Neuronal stem cell (in vitro differentiated cells): ENCODE measurements around the gene ATIC.

Experiments used
- DNase-seq: peaks from one replicate; pipeline ENCODE4 v3.0.0-alpha.2; 2013; ENCODE audit warnings: low spot score
- H2AFZ ChIP-seq: one replicate; pipeline ENCODE4 v1.6.1; 2013; ENCODE audit warnings: mild to moderate bottlenecking, low read length, inconsistent platforms
- H2AK5ac ChIP-seq: 2 replicates; pipeline ENCODE4 v1.6.1; 2013; ENCODE audit warnings: low read depth, mild to moderate bottlenecking, inconsistent platforms, low read length, moderate library complexity, mixed read lengths
- H2BK120ac ChIP-seq: 2 replicates; pipeline ENCODE4 v1.6.1; 2013; ENCODE audit warnings: low read depth, mild to moderate bottlenecking, inconsistent platforms, low read length, moderate library complexity, mixed read lengths
- H2BK12ac ChIP-seq: one replicate; pipeline ENCODE4 v1.6.1; 2013; ENCODE audit warnings: low read length, inconsistent platforms
- H2BK15ac ChIP-seq: 2 replicates; pipeline ENCODE4 v1.6.1; 2013; ENCODE audit warnings: mild to moderate bottlenecking, low read length, inconsistent platforms, mixed read lengths
- H2BK5ac ChIP-seq: one replicate; pipeline ENCODE4 v1.6.1; 2013; ENCODE audit warnings: inconsistent platforms, mild to moderate bottlenecking, low read length, moderate library complexity
- H3K14ac ChIP-seq: one replicate; pipeline ENCODE4 v1.6.1; 2013; ENCODE audit warnings: low read length, inconsistent platforms
- H3K18ac ChIP-seq: 2 replicates; pipeline ENCODE4 v1.6.1; 2013; ENCODE audit warnings: low read length, inconsistent platforms
- H3K23ac ChIP-seq: 2 replicates; pipeline ENCODE4 v1.6.1; 2013; ENCODE audit warnings: low read depth, mild to moderate bottlenecking, mixed read lengths, low read length, inconsistent platforms; ENCODE audit not compliant: poor library complexity
- H3K27ac ChIP-seq: replicated peaks from 3 replicates; pipeline ENCODE4 v1.5.1; 2013; ENCODE audit warnings: low read length, inconsistent platforms
- H3K27me3 ChIP-seq, 3 experiments: 2 replicates each; pipeline ENCODE4 v1.6.1; 2013; ENCODE audit warnings: low read length in 3 of 3, mild to moderate bottlenecking in 2 of 3, inconsistent platforms in 1 of 3, low read depth in 1 of 3, mixed read lengths in 1 of 3, moderate library complexity in 1 of 3; ENCODE audit not compliant: control insufficient read depth in 3 of 3, insufficient read depth in 3 of 3
- H3K36me3 ChIP-seq, 2 donors: replicated peaks in 1 of 2; 2 replicates each; pipeline ENCODE4 v1.6.1; 2013; ENCODE audit warnings: low read length in 2 of 2; ENCODE audit not compliant: control insufficient read depth in 2 of 2, insufficient read depth in 2 of 2
- H3K4ac ChIP-seq: 2 replicates; pipeline ENCODE4 v1.6.1; 2013; ENCODE audit warnings: inconsistent platforms, mild to moderate bottlenecking, low read length, moderate library complexity
- H3K4me1 ChIP-seq, 2 donors: 1 replicate in 1 of 2; 2 replicates in 1 of 2; pipeline ENCODE4 v1.6.1; 2013; ENCODE audit warnings: low read length in 2 of 2, low read depth in 1 of 2; ENCODE audit not compliant: control insufficient read depth in 2 of 2, insufficient read depth in 1 of 2
- H3K4me2 ChIP-seq: one replicate; pipeline ENCODE4 v1.6.1; 2013; ENCODE audit warnings: mild to moderate bottlenecking, low read length, inconsistent platforms; ENCODE audit not compliant: insufficient read depth, poor library complexity, severe bottlenecking
- H3K4me3 ChIP-seq, 2 donors: 2 replicates each; pipeline ENCODE4 v1.5.1; 2013; ENCODE audit warnings: low read length in 2 of 2, mild to moderate bottlenecking in 2 of 2, inconsistent platforms in 1 of 2, moderate library complexity in 1 of 2
- H3K79me1 ChIP-seq: one replicate; pipeline ENCODE4 v1.6.1; 2013; ENCODE audit warnings: low read depth, mild to moderate bottlenecking, inconsistent platforms, low read length, moderate library complexity
- H3K9ac ChIP-seq: one replicate; pipeline ENCODE4 v1.6.1; 2013; ENCODE audit warnings: mild to moderate bottlenecking, low read depth, low read length, inconsistent platforms; ENCODE audit not compliant: poor library complexity
- H3K9me3 ChIP-seq, 2 donors: replicated peaks in 1 of 2; 2 replicates each; pipeline versions ENCODE3 to v1.6.1; 2013; ENCODE audit warnings: low read length in 2 of 2, mild to moderate bottlenecking in 2 of 2, inconsistent platforms in 1 of 2, low read depth in 1 of 2, mixed read lengths in 1 of 2, moderate library complexity in 1 of 2; ENCODE audit not compliant: control insufficient read depth in 2 of 2, insufficient read depth in 1 of 2
- H4K8ac ChIP-seq: one replicate; pipeline ENCODE4 v1.6.1; 2013; ENCODE audit warnings: low read depth, mild to moderate bottlenecking, inconsistent platforms, low read length, moderate library complexity
- H4K91ac ChIP-seq: one replicate; pipeline ENCODE4 v1.6.1; 2013; ENCODE audit warnings: low read length, low read depth, mild to moderate bottlenecking, inconsistent platforms; ENCODE audit not compliant: poor library complexity
- WGBS, 2 donors: extraction: QIAGEN DNeasy Blood & Tissue Kit; methylation state at CpG; one replicate each; pipeline ENCODE4 v1.1.7; 2013; ENCODE audit warnings: missing lambda C conversion rate in 2 of 2, mixed read lengths in 1 of 2; ENCODE audit not compliant: insufficient read length in 2 of 2, insufficient replicate concordance in 1 of 2; ENCODE audit errors: extremely low coverage in 2 of 2; 5-methylcytosine and 5-hydroxymethylcytosine counted together

The ATIC gene

GRCh38 chr2:215364157-215365155, 52.6 kb downstream of the ATIC start:
- H3K4me3 ChIP-seq, result no peak overlapping the region
- H3K27ac ChIP-seq, result no peak overlapping the region
- H3K36me3 ChIP-seq, result peaks cover 19 to 88% of the 10 kb centered on the region in 2 donors
- H3K23ac ChIP-seq, result no peak overlapping the region
- no peak overlapping the region for H4K91ac ChIP-seq
- no CpG with 5 or more reads among the region's 10 CpGs for WGBS, 2 donors
- H2BK120ac ChIP-seq, result no peak overlapping the region
- H2BK12ac ChIP-seq, result no peak overlapping the region
- H2BK5ac ChIP-seq, result no peak overlapping the region
- H2AFZ ChIP-seq, result no peak overlapping the region
- no peak overlapping the region for H2AK5ac ChIP-seq
- no peak for DNase-seq
- H3K9me3 ChIP-seq, result no peaks in the 10 kb centered on the region
- no peaks in the 10 kb centered on the region for H3K4me1 ChIP-seq
- no peak overlapping the region for H3K4me2 ChIP-seq
- peaks cover 4% of the 10 kb centered on the region for H3K79me1 ChIP-seq
- H3K14ac ChIP-seq, result no peak overlapping the region
- no peaks in the 10 kb centered on the region for H3K27me3 ChIP-seq
- H4K8ac ChIP-seq, result no peak overlapping the region
- no peak overlapping the region for H3K4ac ChIP-seq
- H2BK15ac ChIP-seq, result no peak overlapping the region
- no peak overlapping the region for H3K9ac ChIP-seq
- no peak overlapping the region for H3K18ac ChIP-seq

- Histone ChIP-seq H2AFZ (no peak overlapping the region), H2BK12ac (no peak overlapping the region), H3K4me3 (no peak overlapping the region), H2BK15ac (no peak overlapping the region), H3K23ac (no peak overlapping the region), H2BK5ac (no peak overlapping the region), H3K36me3 (peaks cover 21 to 94% of the 10 kb centered on the region in 2 donors), H3K9ac (no peak overlapping the region), H3K4ac (no peak overlapping the region), H3K27me3 (no peaks in the 10 kb centered on the region), H3K27ac (no peak overlapping the region), H2AK5ac (no peak overlapping the region), H3K4me2 (no peak overlapping the region), H4K8ac (no peak overlapping the region), H3K9me3 (no peaks in the 10 kb centered on the region), H2BK120ac (no peak overlapping the region), H3K79me1 (peaks cover 4% of the 10 kb centered on the region), H3K14ac (no peak overlapping the region), H3K18ac (no peak overlapping the region), H3K4me1 (no peaks in the 10 kb centered on the region), H4K91ac (no peak overlapping the region)
- no peak for DNase-seq
- WGBS, 2 donors, result no CpG with 5 or more reads among the region's 4 CpGs
Observed at GRCh38 chr2:215365184-215365658, 53.4 kb downstream of the ATIC start.

- H3K4ac ChIP-seq, result no peak overlapping the region
- H3K4me3 ChIP-seq, result no peak overlapping the region
- no peak overlapping the region for H3K9ac ChIP-seq
- H3K27me3 ChIP-seq, result no peaks in the 10 kb centered on the region
- no CpG with 5 or more reads among the region's 4 CpGs for WGBS, 2 donors
- H3K9me3 ChIP-seq, result no peaks in the 10 kb centered on the region
- H3K4me1 ChIP-seq, result no peaks in the 10 kb centered on the region
- H2BK120ac ChIP-seq, result no peak overlapping the region
- H3K18ac ChIP-seq, result no peak overlapping the region
- H3K79me1 ChIP-seq, result peaks cover 4% of the 10 kb centered on the region
- H2AFZ ChIP-seq, result no peak overlapping the region
- no peak overlapping the region for H2BK15ac ChIP-seq
- H2BK5ac ChIP-seq, result no peak overlapping the region
- no peak overlapping the region for H3K23ac ChIP-seq
- no peak for DNase-seq
- no peak overlapping the region for H2AK5ac ChIP-seq
- H3K27ac ChIP-seq, result no peak overlapping the region
- no peak overlapping the region for H2BK12ac ChIP-seq
- H4K91ac ChIP-seq, result no peak overlapping the region
- no peak overlapping the region for H3K4me2 ChIP-seq
- H3K36me3 ChIP-seq, result peaks cover 24 to 92% of the 10 kb centered on the region in 2 donors
- no peak overlapping the region for H4K8ac ChIP-seq
- no peak overlapping the region for H3K14ac ChIP-seq
Observed at GRCh38 chr2:215366440-215367032, 54.7 kb downstream of the ATIC start.
